Sigmoid colon (tissue), 7 donors: ENCODE measurements around the gene PURA. TPM values are rescaled to one million over a fixed set of nuclear protein-coding genes. Genes with fewer than 3 reads are reported as not detected.
A peak's percentile ranks its signal among the peaks of the same experiment; 100 is the strongest.

Experiments used
- DNase-seq: peaks from one replicate; pipeline ENCODE4 v3.0.0-alpha.2; 2019
- H3K27ac ChIP-seq, 4 donors: fragments of 200-600 bp; sonication (generic); one replicate each; pipeline ENCODE4 v1.5.1; 2016 to 2019; ENCODE audit warnings: mild to moderate bottlenecking in 1 of 4
- H3K27me3 ChIP-seq, 3 donors: fragments of 200-600 bp; sonication (generic); one replicate each; pipeline ENCODE4 v1.5.1; 2019; ENCODE audit warnings: mild to moderate bottlenecking in 1 of 3
- H3K36me3 ChIP-seq, 4 donors: fragments of 200-600 bp; sonication (generic); one replicate each; pipeline ENCODE4 v1.5.1; 2016 to 2019
- H3K4me1 ChIP-seq, 4 donors: fragments of 200-600 bp; sonication (generic); one replicate each; pipeline ENCODE4 v1.5.1; 2017 to 2019
- H3K4me3 ChIP-seq, 4 donors: fragments of 200-600 bp; sonication (generic); one replicate each; pipeline ENCODE4 v1.5.1; 2017 to 2019; ENCODE audit warnings: mild to moderate bottlenecking in 2 of 4, moderate library complexity in 1 of 4
- H3K9me3 ChIP-seq, 4 donors: fragments of 200-600 bp in 3 of 4; sonication (generic) in 3 of 4; one replicate each; pipeline versions ENCODE4 v1.5.1 to v1.6.1; 2013 to 2019
- EP300 ChIP-seq, 4 donors: sonication (generic); formaldehyde crosslinking; IDR thresholded peaks; one replicate each; pipeline ENCODE4 v1.6.1; 2017; ENCODE audit warnings: antibody characterized with exemption in 4 of 4
- POLR2A ChIP-seq, 2 donors: fragments of 450-650 bp; IDR thresholded peaks; one replicate each; pipeline ENCODE4 v1.6.1; 2016; ENCODE audit warnings: antibody characterized with exemption in 2 of 2, mild to moderate bottlenecking in 2 of 2, moderate library complexity in 2 of 2
- POLR2AphosphoS5 ChIP-seq, 4 donors: sonication (generic); formaldehyde crosslinking; IDR thresholded peaks; one replicate each; pipeline ENCODE4 v1.6.1; 2017; ENCODE audit warnings: antibody characterized with exemption in 4 of 4
- WGBS, 2 donors: extraction: QIAGEN DNeasy Blood & Tissue Kit; methylation state at CpG; one replicate each; pipeline ENCODE4 v1.1.7; 2013; 5-methylcytosine and 5-hydroxymethylcytosine counted together
- intact Hi-C: fragments of 100-400 bp; cut with DNase I; formaldehyde crosslinking; loops from one replicate; pipeline ENCODE4 v1.15.1; 2023
- polyA plus RNA-seq, 3 donors: library from polyadenylated mRNA; stranded (reverse); fragments of 200-250 nt; gene quantifications; one replicate each; pipeline ENCODE4 v1.2.3, GENCODE V29; 2013
- total RNA-seq, 4 donors: library from RNA; depleted of rRNA; stranded (reverse); fragments of >200 nt; gene quantifications; one replicate each; pipeline ENCODE4 v1.1.0, GENCODE V29; 2016
- TF ChIP-seq, protein P1 (sequence below), 4 experiments: fragments of 450-650 bp in 3 of 4; fragments of 200-600 bp in 1 of 4; IDR thresholded peaks; one replicate each; pipeline ENCODE4 v1.5.1; 2016 to 2019; ENCODE audit warnings: antibody characterized with exemption in 4 of 4, mild to moderate bottlenecking in 3 of 4, moderate library complexity in 2 of 4
- donor health status: healthy with polysubstance abuse.
- donor health status: Bipolar disorder and iron deficiency.
- donor health status: healthy.

Gene PURA
- total and polyA plus RNA-seq, 7 donors = 3.6 to 59.8 (median 36.4) TPM

DNA sequence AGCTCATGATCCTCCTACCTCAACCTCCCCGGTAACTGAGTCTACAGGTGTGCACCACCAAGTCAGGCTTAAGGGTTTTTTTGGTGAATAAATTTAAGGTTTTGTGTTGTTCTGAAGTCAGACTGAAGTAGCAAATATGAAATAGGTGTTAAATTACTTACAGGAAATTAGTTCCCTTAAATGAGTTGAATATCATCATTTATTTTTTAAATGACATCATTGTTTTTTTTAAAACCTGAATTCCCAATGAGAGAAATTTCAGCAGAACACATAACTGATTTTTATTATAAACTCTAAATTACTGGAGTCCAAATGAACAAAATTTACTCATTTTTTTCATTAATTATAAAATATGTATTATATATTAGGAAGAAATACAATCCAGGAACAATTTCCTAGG, 37.8 kb upstream of the PURA start:
- Histone ChIP-seq H3K27ac (no peak overlapping the region), H3K9me3 (no peaks in the 10 kb centered on the region), H3K27me3 (no peaks in the 10 kb centered on the region), H3K36me3 (no peaks in the 10 kb centered on the region), H3K4me1 (peaks cover 0 to 4% (median 0%) of the 10 kb centered on the region in 4 donors), H3K4me3 (no peak overlapping the region)
- intact Hi-C loops = loop anchor here (10.0 kb wide), 1 partner anchor 269 kb away; the partner anchor contains the start of gene HBEGF
- DNase-seq = no peak
- WGBS, 2 donors = 95 to 98% methylated on average over 1 of the region's 1 CpG
- TF ChIP-seq POLR2A (IDR thresholded peaks at IDR 0.05) (no peak), EP300 (IDR thresholded peaks at IDR 0.05) (no peak)
- TF ChIP-seq, protein P1, sequence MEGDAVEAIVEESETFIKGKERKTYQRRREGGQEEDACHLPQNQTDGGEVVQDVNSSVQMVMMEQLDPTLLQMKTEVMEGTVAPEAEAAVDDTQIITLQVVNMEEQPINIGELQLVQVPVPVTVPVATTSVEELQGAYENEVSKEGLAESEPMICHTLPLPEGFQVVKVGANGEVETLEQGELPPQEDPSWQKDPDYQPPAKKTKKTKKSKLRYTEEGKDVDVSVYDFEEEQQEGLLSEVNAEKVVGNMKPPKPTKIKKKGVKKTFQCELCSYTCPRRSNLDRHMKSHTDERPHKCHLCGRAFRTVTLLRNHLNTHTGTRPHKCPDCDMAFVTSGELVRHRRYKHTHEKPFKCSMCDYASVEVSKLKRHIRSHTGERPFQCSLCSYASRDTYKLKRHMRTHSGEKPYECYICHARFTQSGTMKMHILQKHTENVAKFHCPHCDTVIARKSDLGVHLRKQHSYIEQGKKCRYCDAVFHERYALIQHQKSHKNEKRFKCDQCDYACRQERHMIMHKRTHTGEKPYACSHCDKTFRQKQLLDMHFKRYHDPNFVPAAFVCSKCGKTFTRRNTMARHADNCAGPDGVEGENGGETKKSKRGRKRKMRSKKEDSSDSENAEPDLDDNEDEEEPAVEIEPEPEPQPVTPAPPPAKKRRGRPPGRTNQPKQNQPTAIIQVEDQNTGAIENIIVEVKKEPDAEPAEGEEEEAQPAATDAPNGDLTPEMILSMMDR (IDR thresholded peaks at IDR 0.05) = no peak

DNA sequence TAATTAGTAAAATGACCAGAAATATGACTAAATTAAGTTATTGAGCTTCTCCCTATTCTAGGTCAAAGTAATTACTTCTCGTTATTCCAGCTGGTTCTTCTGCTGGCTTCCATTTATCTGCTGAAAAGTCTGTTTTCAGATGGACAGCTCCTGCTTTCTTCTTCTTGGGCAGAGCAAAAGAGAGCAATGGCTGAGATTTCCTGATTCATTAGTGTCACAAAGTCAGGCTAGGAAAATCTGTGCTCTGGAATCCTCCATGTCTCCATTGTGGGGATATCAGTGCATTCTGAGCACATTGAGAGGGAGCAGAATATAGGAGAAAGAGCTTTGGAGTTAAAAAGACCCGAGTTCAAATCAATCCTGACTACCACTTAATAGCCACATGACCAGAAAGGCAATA, 37.1 kb upstream of the PURA start:
- WGBS, 2 donors = 66 to 72% methylated on average over 2 of the region's 2 CpGs
- no peak overlapping the region for H3K4me3 ChIP-seq
- no peak for DNase-seq
- no peaks in the 10 kb centered on the region for H3K36me3 ChIP-seq
- no peak overlapping the region for H3K27ac ChIP-seq
- no peaks in the 10 kb centered on the region for H3K27me3 ChIP-seq
- TF ChIP-seq, protein P1 (IDR thresholded peaks at IDR 0.05) = no peak
- TF ChIP-seq POLR2AphosphoS5 (IDR thresholded peaks at IDR 0.05) = no peak
- TF ChIP-seq POLR2A (IDR thresholded peaks at IDR 0.05) = no peak
- TF ChIP-seq EP300 (IDR thresholded peaks at IDR 0.05) = no peak
- H3K4me1 ChIP-seq = peaks cover 0 to 4% (median 0%) of the 10 kb centered on the region in 4 donors
- no peaks in the 10 kb centered on the region for H3K9me3 ChIP-seq
- intact Hi-C loops = loop anchor here (10.0 kb wide), 1 partner anchor 268 kb away; the partner anchor contains the start of gene HBEGF

DNA sequence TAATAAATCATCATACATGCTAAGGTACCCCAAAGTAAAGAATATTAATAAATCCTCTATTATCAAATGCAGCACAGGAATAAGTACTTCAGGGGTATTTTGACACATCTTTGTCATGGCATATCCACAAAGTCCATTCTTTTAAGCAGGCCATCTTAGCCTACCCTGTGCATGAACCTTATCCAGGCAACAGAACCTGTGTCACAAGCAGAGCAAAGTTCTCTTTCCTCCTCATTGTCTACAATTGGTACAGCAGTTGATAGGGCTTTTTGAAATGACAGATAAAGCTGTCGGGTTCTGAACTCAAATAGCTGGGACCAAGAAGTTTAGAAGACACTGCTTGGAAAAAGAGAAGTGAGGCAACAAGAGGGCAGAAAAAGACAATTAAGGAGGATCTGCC, 30.8 kb upstream of the PURA start:
- Histone ChIP-seq H3K4me3 (no peak overlapping the region), H3K9me3 (no peaks in the 10 kb centered on the region), H3K27ac (no peak overlapping the region), H3K36me3 (no peaks in the 10 kb centered on the region), H3K27me3 (no peaks in the 10 kb centered on the region), H3K4me1 (peaks cover 0 to 9% (median 8%) of the 10 kb centered on the region in 4 donors)
- intact Hi-C loops = no loop called here
- TF ChIP-seq, protein P1 (IDR thresholded peaks at IDR 0.05) = no peak
- TF ChIP-seq POLR2AphosphoS5 (IDR thresholded peaks at IDR 0.05) (no peak), POLR2A (IDR thresholded peaks at IDR 0.05) (no peak), EP300 (IDR thresholded peaks at IDR 0.05) (no peak)
- 74 to 76% methylated on average over 1 of the region's 1 CpG for WGBS, 2 donors
- no peak for DNase-seq

DNA sequence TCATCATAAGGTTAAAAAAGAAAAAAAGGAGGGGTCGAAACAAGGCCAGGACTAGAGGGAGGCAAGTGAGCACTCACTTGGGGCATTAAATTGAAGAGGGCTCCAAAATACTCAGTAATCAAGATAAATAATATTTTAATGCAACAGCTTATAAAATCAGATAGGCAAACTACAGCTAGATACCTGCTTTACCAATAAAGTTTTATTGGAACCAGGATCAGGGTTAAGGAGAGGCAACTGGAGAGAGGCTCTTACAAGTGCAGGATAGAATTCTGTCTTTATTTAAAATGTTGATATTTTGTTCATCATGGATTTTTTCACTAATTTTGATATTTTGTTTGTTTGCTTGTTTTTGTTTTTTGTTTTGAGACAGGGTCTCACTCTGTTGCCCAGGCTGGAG, 30.3 kb upstream of the PURA start:
- H3K36me3 ChIP-seq = no peaks in the 10 kb centered on the region
- H3K4me1 ChIP-seq = peaks cover 0 to 9% (median 8%) of the 10 kb centered on the region in 4 donors
- no peak for DNase-seq
- no peaks in the 10 kb centered on the region for H3K27me3 ChIP-seq
- H3K27ac ChIP-seq = no peak overlapping the region
- intact Hi-C loops = no loop called here
- H3K4me3 ChIP-seq = no peak overlapping the region
- H3K9me3 ChIP-seq = no peaks in the 10 kb centered on the region
- 87 to 98% methylated on average over 1 of the region's 1 CpG for WGBS, 2 donors
- TF ChIP-seq POLR2A (IDR thresholded peaks at IDR 0.05) = no peak
- TF ChIP-seq, protein P1 (IDR thresholded peaks at IDR 0.05) = no peak
- no peak for TF ChIP-seq POLR2AphosphoS5 (IDR thresholded peaks at IDR 0.05)
- TF ChIP-seq EP300 (IDR thresholded peaks at IDR 0.05) = no peak

DNA sequence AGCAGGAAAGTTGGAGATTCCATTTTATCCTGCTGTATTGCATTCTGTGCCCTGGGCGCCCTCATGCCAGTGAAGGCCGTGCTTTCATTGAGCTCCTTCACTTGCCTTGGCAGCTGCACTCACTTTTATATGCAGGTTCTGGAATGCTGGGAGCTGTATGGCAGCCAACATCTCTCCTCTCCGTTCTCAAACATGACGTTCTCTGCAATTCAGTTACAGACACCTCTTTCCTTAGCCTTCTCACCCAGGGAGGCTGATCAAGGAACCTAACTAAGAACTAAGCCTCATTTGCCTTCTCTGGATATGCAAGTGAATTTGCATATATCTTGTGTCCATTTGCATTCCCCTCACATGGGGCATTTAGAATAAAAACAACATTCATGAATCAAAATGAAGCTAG, 29.4 kb upstream of the PURA start:
- H3K36me3 ChIP-seq = no peaks in the 10 kb centered on the region
- H3K4me1 ChIP-seq = peaks cover 0 to 9% (median 8%) of the 10 kb centered on the region in 4 donors
- TF ChIP-seq EP300 (IDR thresholded peaks at IDR 0.05) (no peak), POLR2A (IDR thresholded peaks at IDR 0.05) (no peak), POLR2AphosphoS5 (IDR thresholded peaks at IDR 0.05) (no peak)
- TF ChIP-seq, protein P1 (IDR thresholded peaks at IDR 0.05) = no peak
- H3K9me3 ChIP-seq = no peaks in the 10 kb centered on the region
- peak; percentile 72 for DNase-seq
- intact Hi-C loops = no loop called here
- peak overlapping the region in 2 of 4 donors; percentile 31 to 39 for H3K27ac ChIP-seq
- H3K4me3 ChIP-seq = no peak overlapping the region
- no peaks in the 10 kb centered on the region for H3K27me3 ChIP-seq
- 21 to 39% methylated on average over 4 of the region's 4 CpGs for WGBS, 2 donors
